Measurements from ENCODE around the gene ALDH4A1. TPM values are rescaled to one million over a fixed set of nuclear protein-coding genes. Genes with fewer than 3 reads are reported as not detected.

The ALDH4A1 gene, protein sequence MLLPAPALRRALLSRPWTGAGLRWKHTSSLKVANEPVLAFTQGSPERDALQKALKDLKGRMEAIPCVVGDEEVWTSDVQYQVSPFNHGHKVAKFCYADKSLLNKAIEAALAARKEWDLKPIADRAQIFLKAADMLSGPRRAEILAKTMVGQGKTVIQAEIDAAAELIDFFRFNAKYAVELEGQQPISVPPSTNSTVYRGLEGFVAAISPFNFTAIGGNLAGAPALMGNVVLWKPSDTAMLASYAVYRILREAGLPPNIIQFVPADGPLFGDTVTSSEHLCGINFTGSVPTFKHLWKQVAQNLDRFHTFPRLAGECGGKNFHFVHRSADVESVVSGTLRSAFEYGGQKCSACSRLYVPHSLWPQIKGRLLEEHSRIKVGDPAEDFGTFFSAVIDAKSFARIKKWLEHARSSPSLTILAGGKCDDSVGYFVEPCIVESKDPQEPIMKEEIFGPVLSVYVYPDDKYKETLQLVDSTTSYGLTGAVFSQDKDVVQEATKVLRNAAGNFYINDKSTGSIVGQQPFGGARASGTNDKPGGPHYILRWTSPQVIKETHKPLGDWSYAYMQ
- polyA plus RNA-seq (ENCODE audit: insufficient read length), result 16.1 TPM

DNA sequence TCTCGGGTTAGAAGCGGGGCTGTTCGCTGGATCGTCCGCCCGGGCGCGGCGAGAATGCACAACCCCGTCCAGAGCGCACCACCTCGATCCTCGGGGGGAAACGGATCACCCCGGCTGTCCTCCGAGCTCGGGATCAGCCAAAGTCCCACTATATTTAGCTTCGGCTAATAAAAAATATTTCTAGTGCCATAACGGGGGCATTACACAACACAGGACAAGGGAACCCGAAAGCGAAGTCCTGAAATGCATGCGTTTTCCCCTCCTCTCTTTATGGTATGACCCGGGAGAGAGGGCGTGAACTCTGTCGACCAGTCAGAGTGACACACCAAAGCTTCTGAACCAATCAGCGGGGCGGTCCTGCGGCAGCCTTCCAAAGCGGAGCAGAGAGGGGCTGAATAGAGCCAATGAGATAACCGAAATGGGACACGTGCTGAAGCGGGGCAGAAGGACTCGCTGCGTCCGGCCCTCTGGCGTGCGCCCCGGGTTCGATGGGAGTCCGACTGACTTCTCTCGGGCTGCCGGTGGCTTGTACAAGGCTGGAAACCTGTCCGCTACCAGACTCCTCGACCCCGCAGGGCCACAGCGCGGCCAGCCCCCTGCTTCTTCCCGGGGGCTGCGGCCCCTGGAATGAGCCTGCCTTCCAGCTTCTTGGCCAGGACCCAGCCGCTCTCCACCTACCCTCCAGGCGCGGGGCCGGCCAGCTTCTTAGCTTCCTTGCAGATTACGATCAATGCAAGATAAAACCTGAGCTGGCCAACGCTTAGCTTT is at the start of gene ALDH4A1:
ALDH4A1 (minus strand) TSS at position 33 of the 768 bp plus-strand sequence; CDS start at position 1, 32 bp downstream.
- peak; percentile 97 for DNase-seq

DNA sequence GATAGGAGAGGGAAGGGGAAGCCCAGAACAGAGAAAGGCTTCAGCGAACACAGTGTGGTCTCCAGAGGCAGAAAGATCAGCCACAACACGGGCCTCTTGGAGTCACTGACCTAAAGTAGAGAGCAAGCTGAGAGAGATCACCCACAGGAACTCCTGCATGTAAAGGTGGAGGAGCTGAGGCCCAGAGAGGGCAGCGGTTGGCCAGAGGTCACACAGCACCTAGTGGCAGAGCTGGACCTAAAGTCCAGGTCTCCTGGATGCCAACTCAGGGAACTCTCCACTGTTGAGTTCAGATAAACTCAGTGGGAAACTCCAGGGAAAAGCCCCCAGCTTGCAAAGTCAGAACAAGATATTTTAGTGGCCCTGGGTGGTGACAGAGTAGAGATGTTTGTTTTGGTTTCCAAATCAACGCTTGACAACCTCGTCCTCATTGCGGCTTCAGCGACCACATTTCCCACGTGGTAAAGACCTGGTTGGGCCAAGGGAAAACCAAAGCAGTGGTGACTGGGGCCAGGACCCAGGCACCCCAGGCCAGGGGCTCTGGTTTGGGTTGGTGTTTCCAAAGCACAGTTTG is 49.5 kb upstream of the ALDH4A1 start:
- DNase-seq, result no peak

DNA sequence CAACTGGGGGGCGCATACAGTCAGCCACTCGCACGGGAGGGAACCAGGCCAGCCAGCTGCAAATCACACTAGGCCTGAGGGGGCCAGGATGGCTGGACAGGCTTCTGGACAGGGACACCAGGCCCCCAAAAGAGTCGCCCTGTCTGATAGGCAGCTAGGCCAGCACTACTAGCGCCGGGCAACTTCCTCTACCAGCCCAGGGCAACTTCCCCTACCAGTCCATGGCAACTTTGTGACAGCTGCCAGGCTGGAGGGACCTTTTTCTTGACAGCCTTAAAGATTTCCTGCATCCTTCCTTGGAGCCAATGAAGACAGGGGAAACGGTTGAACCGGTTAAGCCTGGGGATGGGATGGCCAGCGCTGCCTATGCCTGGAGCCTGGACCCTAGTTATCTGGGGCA is 49.1 kb upstream of the ALDH4A1 start:
- no peak for DNase-seq

DNA sequence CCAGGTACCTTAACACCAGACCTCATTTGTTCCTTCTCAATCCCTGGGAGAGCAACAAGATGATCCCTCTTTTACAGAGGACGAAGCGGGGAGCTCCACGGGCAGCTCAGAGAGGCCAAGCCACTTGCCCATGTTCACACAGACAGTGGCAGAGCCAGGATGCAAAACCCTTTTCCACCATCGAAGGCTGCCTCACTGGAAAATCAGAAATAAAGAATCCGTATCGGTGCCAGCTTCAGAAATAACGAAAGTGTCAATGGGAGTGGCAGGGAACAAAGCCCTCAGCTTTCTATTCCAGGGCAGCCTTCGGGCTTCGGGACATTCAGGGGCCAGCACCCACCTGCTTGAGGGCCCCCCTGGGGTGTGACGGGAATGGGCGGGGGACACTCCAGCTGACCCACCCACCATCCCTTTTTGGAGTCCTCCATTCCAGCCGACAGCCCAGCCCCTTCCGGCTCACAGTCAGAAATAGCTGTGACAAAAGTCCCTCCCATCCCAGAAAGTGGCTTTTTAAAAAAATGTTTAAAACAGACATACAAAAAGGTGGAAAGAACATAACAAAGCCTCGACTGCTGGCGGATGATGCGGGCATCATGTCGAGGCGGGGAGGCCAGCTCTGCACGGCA is 48.2 kb upstream of the ALDH4A1 start:
- DNase-seq, result no peak

DNA sequence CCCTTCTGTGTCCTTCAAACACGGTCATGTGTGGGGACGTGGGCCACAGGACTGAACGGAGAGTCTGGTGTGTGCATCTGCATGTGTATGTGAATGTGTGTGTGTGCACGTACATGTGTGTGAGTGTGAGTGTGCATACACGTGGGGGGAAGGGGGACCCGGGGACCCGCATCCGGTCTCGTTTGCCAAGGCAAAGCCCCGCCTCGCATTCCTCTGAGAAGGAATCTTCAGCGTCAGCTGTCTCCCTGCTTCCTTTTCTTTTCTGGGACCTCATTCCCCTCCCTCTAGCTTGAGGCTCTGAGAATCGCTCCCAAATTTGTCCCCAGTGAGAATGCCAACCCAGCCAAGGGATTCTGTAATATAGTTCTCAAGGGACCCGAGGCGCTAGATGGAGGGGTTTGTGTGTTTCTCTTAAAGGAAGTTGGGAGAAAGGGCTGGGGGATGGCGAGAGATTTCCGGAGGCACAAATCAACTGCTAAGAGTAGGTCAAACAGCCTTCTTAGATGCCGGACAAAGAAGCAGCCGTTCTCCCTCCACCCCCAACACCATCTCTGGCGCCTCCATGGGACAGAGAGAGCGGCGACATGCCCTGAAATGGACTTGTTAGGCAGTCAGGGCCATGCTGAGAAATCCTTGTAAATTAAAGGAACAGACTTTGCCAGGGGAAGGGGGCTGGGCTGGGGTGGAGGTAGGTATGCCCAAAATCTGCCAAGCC is 47.5 kb upstream of the ALDH4A1 start:
- peak; percentile 57 for DNase-seq

DNA sequence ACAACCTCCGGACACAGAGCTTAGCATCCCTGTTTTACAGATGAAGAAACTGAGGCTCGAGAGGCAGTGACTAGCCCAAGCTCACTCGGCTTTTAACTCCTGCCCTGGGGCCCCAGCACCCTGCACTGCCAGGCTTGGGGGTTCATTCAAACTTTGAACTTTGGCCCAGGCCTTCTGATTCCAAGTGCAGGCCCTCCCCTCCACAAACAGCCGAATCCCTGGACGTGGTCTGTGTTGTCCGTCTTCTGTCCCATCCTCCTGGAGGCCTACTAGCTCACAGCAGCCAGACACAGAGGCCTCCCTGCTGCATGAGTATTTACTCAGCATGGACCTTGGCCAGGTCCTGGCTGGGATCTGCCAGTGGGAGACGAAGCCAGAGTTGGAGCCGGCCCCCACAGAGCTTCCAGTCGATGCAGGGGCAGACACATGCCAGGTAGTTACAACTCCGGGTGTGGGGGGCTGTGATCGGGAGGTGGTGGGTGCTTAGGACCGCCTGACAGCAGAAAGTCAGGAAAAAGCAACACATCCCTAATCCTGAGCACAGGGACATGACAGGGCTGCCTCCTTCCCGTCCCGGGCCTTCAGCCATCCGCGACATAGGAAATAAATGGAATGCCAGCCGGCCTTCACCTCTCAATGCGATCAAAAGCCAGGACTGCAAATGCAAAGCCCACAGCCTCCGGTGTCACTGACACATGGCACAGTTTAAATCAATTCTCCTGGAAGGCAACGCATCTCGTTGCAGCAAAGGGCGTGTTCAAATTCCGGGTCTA is 46.7 kb upstream of the ALDH4A1 start:
- DNase-seq, result peak; percentile 72

DNA sequence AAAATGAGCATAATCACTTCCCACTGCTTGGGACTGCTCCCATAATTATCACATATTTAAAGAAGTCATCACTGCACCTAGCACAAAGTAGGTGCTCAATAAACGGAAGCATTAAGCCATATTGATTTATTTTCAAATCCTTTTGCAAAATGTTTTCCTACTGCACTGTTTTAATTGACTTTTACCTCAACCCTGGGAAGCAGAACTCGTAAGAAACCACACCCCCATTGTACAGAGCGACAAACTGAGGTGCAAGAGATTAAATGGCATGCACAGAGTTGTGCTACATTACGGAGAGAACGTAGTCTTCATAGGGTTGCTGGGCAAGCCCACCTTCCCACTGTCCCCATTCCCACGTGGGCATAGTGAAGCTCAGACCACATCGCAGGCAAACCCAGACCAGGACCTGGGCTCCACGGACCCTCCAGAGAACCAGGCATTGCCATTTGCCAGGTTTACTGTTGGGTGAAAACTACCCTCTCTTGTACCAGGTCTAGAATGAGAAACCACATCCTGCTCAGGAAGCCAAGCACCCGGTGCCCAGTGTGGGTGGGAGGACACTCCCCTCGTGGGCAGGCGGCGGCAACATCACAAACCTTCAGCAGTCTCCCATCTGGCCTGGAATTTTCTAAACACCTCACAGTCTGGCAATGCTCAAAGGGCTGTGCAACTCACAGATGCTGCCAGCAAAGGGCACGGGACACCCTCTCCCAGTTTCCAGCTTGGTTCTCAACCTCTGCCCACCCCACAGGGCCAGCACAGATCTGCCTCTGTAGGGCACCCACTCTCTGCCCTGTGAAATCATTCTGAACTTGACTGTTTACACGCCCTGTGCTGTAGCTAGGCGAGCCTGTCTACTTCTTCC is 45.9 kb upstream of the ALDH4A1 start:
- DNase-seq, result no peak

DNA sequence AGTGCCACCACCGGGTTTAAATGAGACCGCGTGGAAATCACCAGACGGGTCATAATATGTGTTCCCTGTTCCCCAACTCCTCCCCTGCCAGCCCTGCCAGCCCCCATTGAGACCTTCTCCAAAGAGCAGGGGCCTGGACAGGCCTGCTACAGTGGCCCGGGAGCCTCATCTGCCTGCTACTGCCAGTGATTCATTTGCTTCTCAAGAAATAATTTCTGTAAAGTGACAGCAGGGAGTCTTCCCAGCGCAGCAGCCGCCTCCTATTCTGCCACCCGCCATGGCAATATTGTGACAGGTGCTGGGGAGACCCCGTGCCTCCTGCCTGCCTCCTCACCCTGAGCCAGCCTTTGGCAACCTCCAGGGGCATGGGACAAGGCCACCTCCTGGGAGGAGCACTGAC is 45.2 kb upstream of the ALDH4A1 start:
- DNase-seq, result no peak

DNA sequence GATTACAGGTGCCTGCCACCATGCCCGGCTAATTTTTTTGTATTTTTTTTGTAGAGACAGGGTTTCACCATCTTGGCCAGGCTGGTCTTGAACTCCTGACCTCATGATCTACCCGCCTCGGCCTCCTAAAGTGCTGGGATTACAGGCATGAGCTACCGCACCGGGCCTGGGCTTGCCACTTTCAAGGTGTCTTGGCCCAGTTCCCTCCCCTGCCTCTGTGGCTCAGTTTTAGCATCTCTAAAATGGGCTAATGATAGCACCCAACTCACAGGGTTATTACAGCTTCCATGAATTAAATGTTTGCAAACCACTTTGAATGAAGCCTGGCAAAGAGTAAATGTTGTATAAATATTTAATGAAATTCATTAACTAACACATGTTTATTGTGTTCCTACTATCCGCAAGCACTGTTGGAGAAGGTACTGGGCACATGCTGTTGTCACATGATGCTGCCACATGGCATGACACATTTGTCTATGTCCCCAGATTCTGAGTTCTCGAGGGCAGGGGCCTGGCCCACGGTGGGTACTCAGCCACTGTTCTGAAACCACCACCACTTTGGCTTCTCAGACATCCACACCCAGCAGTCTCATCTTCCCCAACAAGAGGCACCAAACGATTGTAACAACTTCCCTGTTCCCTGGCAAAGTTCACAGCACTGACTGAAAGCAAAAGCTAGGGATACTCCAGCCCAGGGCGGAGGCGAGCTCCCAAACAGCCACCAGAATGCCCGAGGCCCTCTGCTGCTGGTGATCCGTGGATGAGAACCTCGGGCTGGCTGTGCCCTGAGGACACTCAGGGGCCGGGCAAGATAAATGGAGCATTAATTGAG is 44.4 kb upstream of the ALDH4A1 start:
- no peak for DNase-seq

DNA sequence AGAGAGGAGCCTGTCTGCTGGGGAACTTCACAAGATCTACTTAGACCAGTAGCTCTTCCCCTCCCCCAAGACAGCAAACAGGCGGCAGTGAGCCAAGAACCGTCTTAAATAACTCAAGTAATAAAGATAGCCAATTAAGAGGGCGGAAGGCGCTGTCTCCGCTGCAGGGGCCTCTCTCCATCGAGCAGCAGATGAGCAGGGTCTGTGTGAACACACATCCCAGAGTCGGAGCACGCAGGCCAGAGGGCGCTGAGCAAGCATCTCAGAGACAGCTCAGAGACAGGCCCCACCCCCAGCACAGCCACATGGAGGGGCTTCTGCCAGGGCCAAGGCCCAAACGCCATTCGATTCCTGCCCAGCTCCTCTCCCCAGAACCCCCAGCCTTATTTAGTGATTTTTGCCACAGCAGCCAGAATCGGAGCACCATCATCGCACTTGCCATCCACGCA is 43.1 kb upstream of the ALDH4A1 start:
- no peak for DNase-seq

DNA sequence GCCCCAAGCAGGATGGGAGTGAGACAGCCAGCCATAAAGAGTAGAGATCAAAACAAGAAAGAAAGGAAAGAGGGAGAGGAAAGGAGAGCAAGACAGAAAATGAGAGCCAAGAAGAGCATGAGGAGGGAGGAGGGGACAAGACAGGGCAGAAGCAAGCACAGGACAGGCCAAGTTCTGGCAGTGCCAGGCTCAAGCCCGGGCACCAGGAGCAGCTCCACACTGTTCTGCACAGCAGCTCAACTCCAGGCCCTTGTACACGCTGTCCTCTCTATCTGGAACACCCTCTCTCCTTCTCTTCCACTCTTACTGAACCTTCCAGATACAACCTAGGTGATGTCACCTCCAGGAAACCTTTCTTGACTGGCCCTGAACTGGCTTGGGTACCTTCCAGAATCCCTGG is 42.5 kb upstream of the ALDH4A1 start:
- DNase-seq, result no peak

DNA sequence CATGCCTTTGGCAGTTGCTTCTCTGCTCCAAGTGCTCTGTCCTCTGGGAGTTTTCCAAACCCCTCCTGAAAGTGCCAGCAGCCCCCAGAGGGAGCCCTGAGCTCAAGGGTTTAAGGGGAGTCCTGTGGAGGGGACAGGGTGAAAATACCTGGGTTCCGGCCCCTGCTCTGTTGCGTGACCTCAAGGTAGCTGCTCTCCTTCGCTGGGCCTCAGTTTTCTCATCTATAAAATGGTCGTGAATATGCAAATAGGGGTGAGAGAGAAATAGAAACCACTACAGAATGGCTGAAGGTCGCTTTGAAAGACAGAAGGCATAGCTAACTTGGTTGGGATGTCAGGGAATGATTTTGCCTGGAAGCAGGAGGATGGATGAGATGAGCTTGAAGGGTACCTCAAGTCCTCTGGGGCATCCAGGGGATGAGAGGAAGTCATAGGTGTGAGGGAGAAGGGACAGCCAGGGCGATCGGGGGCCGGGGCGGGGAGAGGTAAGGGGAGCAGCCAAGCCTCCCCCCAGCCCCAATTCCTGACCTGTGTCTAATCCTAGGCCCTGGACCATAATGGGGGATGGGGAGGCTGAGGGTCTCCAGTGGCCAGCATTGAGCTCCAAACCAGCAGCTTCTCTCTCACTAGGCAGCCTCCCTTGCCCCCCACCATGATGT is 41.7 kb upstream of the ALDH4A1 start:
- no peak for DNase-seq

DNA sequence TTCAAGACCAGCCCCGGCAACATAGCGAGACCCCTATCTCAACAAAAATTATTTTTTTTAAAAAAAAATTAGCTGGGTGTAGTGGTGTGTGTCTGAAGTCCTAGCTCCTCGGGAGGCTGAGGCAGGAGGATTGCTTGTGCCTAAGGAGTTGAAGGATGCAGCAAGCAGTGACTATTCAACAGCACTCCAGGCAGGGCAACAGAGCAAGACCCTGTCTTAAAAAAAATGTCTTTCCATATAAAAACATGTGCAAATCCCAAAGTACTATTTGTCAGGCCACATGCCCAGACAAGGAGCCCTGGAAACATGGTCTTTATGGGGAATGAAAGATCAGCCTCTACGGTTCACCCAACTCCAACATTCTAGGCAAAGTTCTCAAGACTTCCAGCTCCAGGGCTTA is 40.8 kb upstream of the ALDH4A1 start:
- no peak for DNase-seq

DNA sequence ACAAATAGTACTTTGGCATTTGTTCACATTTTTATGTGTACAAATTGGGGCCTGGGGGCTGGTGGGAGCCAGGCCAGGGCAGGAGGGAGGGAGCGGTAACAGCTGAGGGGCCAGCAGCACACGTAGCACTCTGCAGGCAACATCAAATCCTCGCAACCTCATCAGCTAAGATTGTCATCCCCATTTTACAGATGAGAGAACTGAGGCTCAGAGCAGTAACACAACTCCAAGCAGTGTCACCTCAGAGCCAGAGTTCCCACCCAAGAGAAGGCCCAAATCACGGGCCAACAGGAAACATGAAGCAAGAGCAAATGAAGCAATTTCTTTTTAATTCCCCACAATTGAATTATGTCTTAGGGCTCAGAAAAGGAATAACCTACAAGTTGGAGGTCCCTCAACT is 40.0 kb upstream of the ALDH4A1 start:
- DNase-seq, result no peak

DNA sequence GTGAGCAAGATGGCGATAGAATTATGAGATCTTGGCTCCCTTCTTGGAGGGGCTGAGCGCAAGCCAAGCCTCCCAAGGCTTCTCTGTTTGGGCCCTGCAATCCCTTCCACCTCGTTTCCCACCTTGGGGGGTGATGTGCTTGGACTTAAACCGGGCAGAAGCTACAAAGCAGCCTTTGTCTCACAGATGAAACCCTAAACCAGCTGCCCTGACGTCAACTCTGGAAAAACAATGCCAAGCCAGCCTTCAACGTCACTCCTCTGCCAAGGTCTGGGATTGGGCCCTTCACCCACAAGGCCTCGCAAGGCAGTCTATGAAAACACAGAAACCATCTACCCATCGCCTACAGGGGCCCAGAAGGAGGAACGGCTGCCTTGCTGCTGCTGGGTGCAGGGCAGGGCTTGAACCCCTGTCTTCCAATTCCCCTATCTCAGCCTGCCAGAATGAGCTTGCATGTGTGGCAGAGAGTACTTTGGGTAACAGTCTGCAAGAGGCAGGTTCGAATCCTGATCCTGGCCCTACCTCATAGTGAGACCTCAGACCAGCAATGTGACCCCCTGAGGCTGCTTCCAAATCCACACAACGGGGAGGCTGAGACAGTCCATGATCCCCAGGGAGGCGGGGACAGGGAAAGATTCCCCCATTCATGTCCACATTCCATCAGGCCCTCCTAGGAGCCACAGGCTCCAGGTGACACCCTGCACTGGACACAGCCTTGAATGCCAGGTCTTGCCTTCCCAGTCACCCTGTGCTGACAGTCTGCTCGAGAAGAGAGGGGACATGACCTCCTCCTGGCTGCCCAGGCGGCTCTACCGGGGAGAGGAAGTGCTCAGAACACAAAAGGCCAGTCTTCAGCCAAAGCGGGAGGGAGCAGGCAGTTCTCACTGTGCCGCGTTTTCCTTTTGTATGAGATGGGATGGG is 39.1 kb upstream of the ALDH4A1 start:
- DNase-seq, result no peak

DNA sequence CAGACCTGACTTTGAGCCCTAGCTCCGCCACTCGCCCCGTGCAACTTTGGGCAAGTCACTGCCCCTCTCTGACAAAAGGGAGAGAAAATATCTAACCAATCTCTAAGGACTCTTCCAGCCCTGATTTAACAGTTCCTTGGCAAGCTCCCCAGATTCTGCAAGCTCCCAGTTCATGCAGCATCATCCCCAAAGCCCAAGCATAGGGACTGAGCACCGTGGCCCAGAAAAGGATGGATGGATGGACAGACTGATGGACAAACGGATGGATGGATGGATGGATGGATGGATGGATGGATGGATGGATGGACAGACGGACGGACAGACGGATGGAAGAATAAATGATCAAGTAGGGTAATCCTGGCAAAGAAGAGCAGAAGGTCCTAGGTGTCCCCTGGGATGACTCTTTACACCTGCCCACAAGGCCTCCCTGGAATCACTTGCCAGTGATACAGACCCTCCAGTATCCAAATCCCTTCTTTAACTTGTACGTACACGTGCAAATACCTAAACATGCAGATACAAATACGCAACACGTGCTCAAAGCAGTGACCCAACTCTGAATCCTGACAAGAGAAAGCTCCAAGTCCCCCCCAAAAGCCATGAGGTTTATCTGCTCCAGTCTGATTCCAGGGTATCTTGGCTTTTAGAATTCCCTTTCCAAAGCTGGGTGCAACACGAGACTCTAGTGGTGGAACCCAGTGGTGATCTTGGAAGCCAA is 38.1 kb upstream of the ALDH4A1 start:
- DNase-seq, result no peak
